GM23338 (cell line): ENCODE data around the gene TRPM1.

Experiments used
- CTCF ChIP-seq, 2 experiments: fragments of 200-600 bp in 1 of 2; sonication (generic) in 1 of 2; conservative IDR thresholded peaks; 2 replicates each; pipeline versions ENCODE4 v1.5.1 to v1.6.1; 2016 to 2017; ENCODE audit warnings: antibody characterized with exemption in 2 of 2, low read depth in 2 of 2, mild to moderate bottlenecking in 2 of 2, moderate library complexity in 1 of 2
- ETS1 ChIP-seq: IDR thresholded peaks from 2 replicates; pipeline ENCODE4 v1.6.1; 2016; ENCODE audit warnings: antibody characterized with exemption
- EZH2 ChIP-seq: fragments of 200-600 bp; sonication (generic); IDR thresholded peaks from one replicate; pipeline ENCODE4 v1.8.0; 2017; ENCODE audit warnings: antibody characterized with exemption, mild to moderate bottlenecking, low read depth; ENCODE audit not compliant: unreplicated experiment
- EZH2phosphoT487 ChIP-seq: fragments of 200-600 bp; sonication (generic); IDR thresholded peaks from one replicate; pipeline ENCODE4 v1.8.1; 2018; ENCODE audit warnings: antibody characterized with exemption; ENCODE audit not compliant: unreplicated experiment
- JUNB ChIP-seq: IDR thresholded peaks from one replicate; pipeline ENCODE4 v1.6.1; 2016; ENCODE audit warnings: antibody characterized with exemption; ENCODE audit not compliant: unreplicated experiment
- POLR2AphosphoS5 ChIP-seq: IDR thresholded peaks from 2 replicates; pipeline ENCODE4 v1.6.1; 2016; ENCODE audit warnings: antibody characterized with exemption, low read depth
- ZNF114 ChIP-seq: fragments of 250-450 bp; sonication (Bioruptor Pico); IDR thresholded peaks from 2 replicates; pipeline ENCODE4 v1.5.0; 2020; ENCODE audit warnings: mild to moderate bottlenecking, moderate library complexity

GRCh38 chr15:31024330-31024729 lies 77.2 kb downstream of the TRPM1 start:
- TF ChIP-seq CTCF (conservative IDR thresholded peaks at IDR 0.05; ENCODE audit: low read depth in 2 of 2) (no peak), EZH2 (no peak), ETS1 (no peak), JUNB (no peak), ZNF114 (CRISPR knock-in tag) (no peak), POLR2AphosphoS5 (no peak), EZH2phosphoT487 (no peak)
